Posterior cingulate gyrus (tissue), 11 donors: Measurements from ENCODE around the gene TCFL5.
A peak's percentile ranks its signal among the peaks of the same experiment; 100 is the strongest.

Experiments used
- DNase-seq, 10 donors: peaks; one replicate each; pipeline versions ENCODE4 v3.0.0 to v3.0.0-alpha.2; 2020 to 2021; ENCODE audit warnings: mixed read lengths in 3 of 10
- intact Hi-C: fragments of 100-400 bp; cut with DNase I; formaldehyde crosslinking; loops from one replicate; pipeline ENCODE4 v1.15.1; 2023

The TCFL5 gene

DNA sequence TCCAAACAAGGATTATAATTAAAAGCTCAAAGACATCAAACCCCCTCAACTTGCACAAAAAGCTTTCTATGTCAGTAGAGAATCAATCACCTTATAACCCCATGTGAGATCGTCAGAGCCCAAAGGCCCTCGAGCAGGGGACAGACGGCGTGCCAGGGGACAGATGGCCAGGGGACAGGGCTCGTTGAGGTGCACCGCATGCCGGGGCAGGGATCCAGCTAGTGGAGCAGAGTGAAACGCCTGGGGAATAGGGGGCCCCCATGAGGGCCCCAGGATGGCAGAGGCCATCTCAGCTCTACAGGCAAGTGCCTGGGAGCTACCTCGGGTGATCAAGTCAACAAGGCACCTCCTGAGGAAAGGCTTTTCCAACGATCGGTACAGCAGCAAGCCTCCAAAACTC is 36.0 kb upstream of the TCFL5 start:
- peak in 1 of 10 donors; percentile 30 for DNase-seq
- intact Hi-C loops: no loop called here

GRCh38 chr20:62896526-62896925 is 34.9 kb upstream of the TCFL5 start:
- intact Hi-C loops: no loop called here
- peak in 1 of 10 donors; percentile 63 for DNase-seq

DNA sequence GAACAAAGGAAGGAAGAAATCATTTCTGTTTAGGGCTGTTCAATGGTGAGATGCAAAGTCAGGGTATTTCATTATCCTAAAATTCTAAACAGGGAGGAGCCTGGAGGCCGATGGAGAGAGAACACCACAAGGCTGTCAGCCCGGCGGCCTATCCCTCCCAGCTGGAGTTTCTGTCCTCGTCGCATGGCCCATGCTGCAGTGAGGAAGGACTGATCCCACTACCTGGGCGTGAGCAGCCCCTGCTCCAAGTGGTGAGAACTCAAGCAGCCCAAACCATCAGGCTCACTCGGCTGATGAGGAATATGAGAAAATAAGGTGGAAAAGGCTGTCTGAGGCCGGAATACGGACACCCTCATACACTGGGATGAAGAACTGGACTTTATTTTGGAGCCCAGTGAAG is 33.9 kb upstream of the TCFL5 start:
- intact Hi-C loops: no loop called here
- DNase-seq: peak in 1 of 10 donors; percentile 35

GRCh38 chr20:62894261-62894660 is 32.6 kb upstream of the TCFL5 start:
- peak in 1 of 10 donors; percentile 29 for DNase-seq
- intact Hi-C loops: no loop called here

GRCh38 chr20:62893700-62894099 is 32.1 kb upstream of the TCFL5 start:
- intact Hi-C loops: no loop called here
- DNase-seq: peak in 1 of 10 donors; percentile 65

- intact Hi-C loops: no loop called here
- DNase-seq: peak in 1 of 10 donors; percentile 13
Measured at GRCh38 chr20:62892348-62893304, 31.0 kb upstream of the TCFL5 start.

- intact Hi-C loops: no loop called here
- peak in 1 of 10 donors; percentile 63 for DNase-seq
Measured at GRCh38 chr20:62891111-62891510, 29.5 kb upstream of the TCFL5 start.

GRCh38 chr20:62890444-62890843 is 28.8 kb upstream of the TCFL5 start:
- peak in 2 of 10 donors; percentile 16 to 55 for DNase-seq
- intact Hi-C loops: no loop called here

GRCh38 chr20:62889871-62890270 is 28.2 kb upstream of the TCFL5 start:
- intact Hi-C loops: no loop called here

GRCh38 chr20:62889411-62889810 is 27.8 kb upstream of the TCFL5 start:
- intact Hi-C loops: no loop called here
- peak in 2 of 10 donors; percentile 12 to 24 for DNase-seq

More at GRCh38 chr20:62889871-62890270, 28.2 kb upstream of the TCFL5 start:
- peak in 2 of 10 donors; percentile 52 to 69 for DNase-seq

DNA sequence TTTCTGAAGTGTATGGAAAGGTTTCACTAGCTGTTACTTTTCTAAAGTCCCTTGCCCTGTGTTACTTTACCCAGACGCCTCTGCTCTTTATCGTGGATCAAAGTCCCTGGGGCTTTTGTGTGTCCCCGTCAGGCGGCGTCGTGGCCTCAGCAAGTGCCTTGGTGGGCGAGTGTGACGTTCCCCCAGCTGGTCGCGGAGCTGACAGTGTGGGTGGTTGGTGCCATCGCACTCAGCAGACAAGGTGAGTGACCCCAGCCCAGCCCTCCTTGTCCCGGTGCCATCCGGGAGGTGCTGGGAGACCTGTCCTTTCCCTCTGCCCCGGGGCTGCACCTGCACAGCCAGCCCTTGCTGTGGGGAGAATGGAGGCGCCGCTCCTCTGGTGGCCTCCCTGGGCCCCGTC is 27.3 kb upstream of the TCFL5 start:
- DNase-seq: peak in 3 of 10 donors; percentile 55 to 77 (median 61)
- intact Hi-C loops: no loop called here

DNA sequence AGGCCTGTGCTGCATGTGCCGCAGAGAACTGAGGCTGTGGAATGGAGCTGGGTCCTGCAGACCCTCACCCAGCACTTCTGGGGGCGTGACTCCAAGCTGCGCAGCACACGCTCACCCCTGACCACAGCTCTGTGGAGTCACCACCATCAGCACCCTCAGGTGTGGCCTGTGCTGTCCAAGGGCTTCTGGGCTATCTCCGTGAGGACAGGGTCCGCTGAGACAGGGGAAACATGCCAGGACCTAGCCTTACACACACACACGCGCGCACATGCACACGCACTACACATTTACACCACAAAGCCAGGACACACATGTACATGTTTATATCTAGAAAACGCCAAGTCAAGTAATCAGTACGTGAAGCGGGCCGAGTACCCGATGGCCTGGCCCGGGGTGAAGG is 26.8 kb upstream of the TCFL5 start:
- intact Hi-C loops: no loop called here
- DNase-seq: peak in 3 of 10 donors; percentile 33 to 55 (median 49)

DNA sequence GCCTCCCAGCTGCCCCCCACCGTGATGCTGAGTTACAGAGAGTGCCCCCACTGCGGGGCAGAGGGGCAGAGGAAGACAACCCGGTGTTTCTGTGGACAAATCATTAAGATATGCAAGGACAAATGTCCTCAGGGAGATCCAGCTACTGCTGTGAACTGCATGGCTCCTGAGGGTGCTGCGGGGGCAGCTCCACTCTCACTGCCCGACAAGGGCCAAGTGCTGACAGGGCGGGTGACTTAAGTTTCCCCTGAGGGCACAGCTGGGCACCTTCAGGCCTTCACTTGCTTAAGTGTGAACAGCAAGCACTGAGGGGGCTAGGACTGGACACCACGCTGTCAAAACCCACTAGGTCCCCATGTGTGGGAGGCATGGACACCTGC is 26.2 kb upstream of the TCFL5 start:
- DNase-seq: peak in 2 of 10 donors; percentile 37 to 39
- intact Hi-C loops: no loop called here

DNA sequence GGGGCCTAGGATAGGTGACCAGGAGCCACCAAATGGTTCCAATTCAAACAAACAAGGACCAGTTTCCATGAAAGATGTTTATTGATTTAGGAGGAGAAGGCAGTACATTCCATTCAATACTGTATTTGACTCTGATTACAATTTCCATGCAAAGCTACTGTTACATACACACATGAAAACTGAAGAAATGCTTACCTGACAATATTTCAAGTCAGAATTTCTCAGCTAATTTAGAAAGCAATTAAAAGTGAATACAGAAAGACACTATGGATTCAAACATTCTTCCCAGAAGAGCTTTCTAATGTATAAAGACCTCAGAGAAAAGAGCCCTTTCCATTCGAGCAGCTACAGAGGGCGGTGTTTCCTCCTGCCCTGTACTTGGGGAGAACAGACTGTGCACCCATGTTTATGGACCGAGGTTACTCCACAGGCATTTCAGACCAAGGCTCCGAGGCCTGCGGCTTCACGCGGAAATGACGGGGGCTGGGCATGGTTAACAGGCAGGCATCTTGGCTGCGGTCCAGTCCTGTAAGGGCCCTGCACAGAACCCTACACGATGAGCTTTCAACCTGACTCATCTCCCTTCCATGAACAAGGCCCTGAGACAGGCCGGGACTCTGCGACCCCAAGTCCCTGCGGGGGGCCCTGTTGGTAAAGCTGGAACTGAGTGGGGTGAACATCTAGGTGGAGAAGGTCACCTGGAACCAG is 25.7 kb upstream of the TCFL5 start:
- DNase-seq: peak in 2 of 10 donors; percentile 70 to 75
- intact Hi-C loops: no loop called here

DNA sequence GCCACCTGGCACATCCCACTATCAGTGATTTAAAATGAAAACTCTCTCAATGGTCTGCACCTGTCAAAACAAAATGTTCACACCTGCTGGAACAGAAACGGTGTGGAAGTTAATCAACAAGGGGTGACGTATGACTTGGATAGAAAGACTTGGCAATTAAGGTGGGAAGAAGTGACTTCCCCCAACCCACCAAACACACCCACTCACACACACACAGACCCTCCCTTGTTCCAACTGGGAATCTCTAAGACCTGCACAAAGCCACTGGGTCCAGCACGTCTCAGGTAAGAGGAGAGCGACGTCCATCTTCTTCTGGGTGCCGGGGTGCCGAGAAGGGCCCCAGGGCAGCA is 25.1 kb upstream of the TCFL5 start:
- DNase-seq: peak in 1 of 10 donors; percentile 57
- intact Hi-C loops: no loop called here

- peak in 2 of 10 donors; percentile 53 to 67 for DNase-seq
- intact Hi-C loops: no loop called here
Measured at GRCh38 chr20:62885896-62886708, 24.5 kb upstream of the TCFL5 start.

DNA sequence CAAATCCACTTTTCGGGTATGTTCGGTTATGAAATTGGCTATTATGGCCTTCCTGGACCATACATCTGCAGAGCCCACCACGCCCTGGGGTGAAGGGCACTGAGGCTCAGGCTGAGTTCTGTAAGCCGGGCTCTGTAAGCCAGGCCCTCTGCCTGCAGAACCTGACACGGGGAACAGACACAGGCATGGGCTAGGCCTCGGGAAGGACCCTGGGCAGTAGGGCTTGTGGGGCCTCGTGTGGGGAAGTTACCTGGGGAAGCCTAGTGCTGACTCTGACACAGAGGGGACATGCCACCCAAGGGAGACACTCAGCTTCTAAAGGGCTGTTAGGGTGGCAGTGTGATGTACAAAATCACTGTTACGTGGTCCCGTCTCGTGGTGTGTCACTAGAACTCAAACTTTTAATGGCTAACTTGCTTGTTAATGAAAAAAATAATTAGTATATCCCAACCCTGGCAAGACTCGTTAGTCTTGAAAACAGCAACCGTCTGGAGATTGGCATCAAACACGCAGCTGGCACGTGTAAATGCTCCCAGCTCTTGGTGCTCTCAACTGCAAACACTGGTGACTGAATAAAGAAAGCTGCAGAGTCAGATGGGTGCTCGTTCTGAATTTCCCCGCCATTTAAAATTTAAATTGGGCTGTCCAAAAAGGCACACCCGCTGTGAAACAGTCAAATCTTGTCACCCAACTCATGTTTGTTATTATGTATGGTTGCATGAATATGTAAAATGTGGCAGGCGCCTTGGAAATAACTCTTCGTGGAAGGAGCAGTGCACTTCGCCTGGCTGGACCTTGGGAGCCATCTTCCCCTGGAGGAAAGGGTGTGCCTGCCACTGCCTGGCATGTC is 23.6 kb upstream of the TCFL5 start:
- intact Hi-C loops: no loop called here
- peak in 2 of 10 donors; percentile 30 to 35 for DNase-seq

GRCh38 chr20:62884556-62884955 is 22.9 kb upstream of the TCFL5 start:
- intact Hi-C loops: no loop called here
- DNase-seq: peak in 2 of 10 donors; percentile 9 to 18

- intact Hi-C loops: no loop called here
- DNase-seq: peak in 2 of 10 donors; percentile 34 to 61
Measured at GRCh38 chr20:62882426-62882825, 20.8 kb upstream of the TCFL5 start.
